Osteoblast (primary cell): ENCODE data around the gene TNP1. TPM values are rescaled to one million over a fixed set of nuclear protein-coding genes. Genes with fewer than 3 reads are reported as not detected.

Source experiments
- DNase-seq: peaks from one replicate; pipeline ENCODE4 v3.0.0; 2011; ENCODE audit warnings: low spot score, mixed read lengths; ENCODE audit not compliant: insufficient read length; ENCODE audit errors: missing footprints
- H2AFZ ChIP-seq: 2 replicates; pipeline ENCODE4 v1.6.0; 2011; ENCODE audit warnings: mild to moderate bottlenecking, low read length
- H3K27ac ChIP-seq: 2 replicates; pipeline ENCODE4 v1.5.1; 2011; ENCODE audit warnings: mild to moderate bottlenecking, low read depth, low read length, moderate library complexity
- H3K27me3 ChIP-seq: 2 replicates; pipeline ENCODE4 v1.6.0; 2012; ENCODE audit warnings: mild to moderate bottlenecking, control low read depth, inconsistent platforms, low read length, moderate library complexity; ENCODE audit not compliant: insufficient read depth
- H3K36me3 ChIP-seq: 2 replicates; pipeline ENCODE4 v1.5.1; 2011; ENCODE audit warnings: mild to moderate bottlenecking, low read length, control low read depth, moderate library complexity; ENCODE audit not compliant: insufficient read depth
- H3K4me1 ChIP-seq: 2 replicates; pipeline ENCODE4 v1.5.1; 2011; ENCODE audit warnings: mild to moderate bottlenecking, low read length, control low read depth, moderate library complexity; ENCODE audit not compliant: insufficient read depth
- H3K4me2 ChIP-seq: 2 replicates; pipeline ENCODE4 v1.6.0; 2011; ENCODE audit warnings: mild to moderate bottlenecking, low read length; ENCODE audit not compliant: insufficient read depth
- H3K4me3 ChIP-seq: fragments of 200-600 bp; sonication (generic); 3 replicates; pipeline ENCODE4 v1.5.1; 2012; ENCODE audit warnings: mild to moderate bottlenecking, low read length, inconsistent platforms; ENCODE audit not compliant: insufficient read depth
- H3K79me2 ChIP-seq: 2 replicates; pipeline ENCODE4 v1.6.0; 2012; ENCODE audit warnings: mild to moderate bottlenecking, low read length, control low read depth, inconsistent platforms; ENCODE audit not compliant: insufficient read depth
- H3K9me3 ChIP-seq: 2 replicates; pipeline ENCODE4 v1.5.1; 2011; ENCODE audit warnings: low read depth, low read length, control low read depth
- H4K20me1 ChIP-seq: 2 replicates; pipeline ENCODE4 v1.6.0; 2012; ENCODE audit warnings: mild to moderate bottlenecking, low read length, control low read depth; ENCODE audit not compliant: insufficient read depth
- CTCF ChIP-seq: IDR thresholded peaks from 2 replicates; pipeline ENCODE4 v1.5.1; 2011; ENCODE audit warnings: mild to moderate bottlenecking, low read depth, low read length, moderate library complexity; ENCODE audit errors: extremely low read depth
- total RNA-seq: library from RNA; depleted of rRNA; stranded (reverse); fragments of >200 nt; gene quantifications from 2 replicates; pipeline ENCODE4 v1.2.3, GENCODE V29; 2012

TNP1 gene
- total RNA-seq, 1 donor: not detected

GRCh38 chr2:216865658-216866057 lies 5.8 kb upstream of the TNP1 start:
- no peak overlapping the region for H2AFZ ChIP-seq
- no peaks in the 10 kb centered on the region for H4K20me1 ChIP-seq
- H3K79me2 ChIP-seq: no peaks in the 10 kb centered on the region
- no peak for DNase-seq
- H3K27me3 ChIP-seq: peaks cover 2% of the 10 kb centered on the region
- H3K4me2 ChIP-seq: no peak overlapping the region
- no peak overlapping the region for H3K27ac ChIP-seq
- no peaks in the 10 kb centered on the region for H3K4me1 ChIP-seq
- no peak for TF ChIP-seq CTCF
- no peaks in the 10 kb centered on the region for H3K9me3 ChIP-seq
- H3K36me3 ChIP-seq: no peaks in the 10 kb centered on the region
- no peak overlapping the region for H3K4me3 ChIP-seq

- H3K27me3 ChIP-seq: no peaks in the 10 kb centered on the region
- no peak for TF ChIP-seq CTCF
- no peaks in the 10 kb centered on the region for H3K79me2 ChIP-seq
- no peak for DNase-seq
- H3K4me3 ChIP-seq: no peak overlapping the region
- H2AFZ ChIP-seq: no peak overlapping the region
- H3K9me3 ChIP-seq: no peaks in the 10 kb centered on the region
- no peaks in the 10 kb centered on the region for H3K36me3 ChIP-seq
- no peak overlapping the region for H3K4me2 ChIP-seq
- H3K27ac ChIP-seq: no peak overlapping the region
- H3K4me1 ChIP-seq: peaks cover 2% of the 10 kb centered on the region
- no peaks in the 10 kb centered on the region for H4K20me1 ChIP-seq
Measured at GRCh38 chr2:216863946-216864345, 4.1 kb upstream of the TNP1 start.

- TF ChIP-seq CTCF: no peak
- Histone ChIP-seq H3K36me3 (no peaks in the 10 kb centered on the region), H3K4me3 (no peak overlapping the region), H2AFZ (no peak overlapping the region), H3K4me1 (peaks cover 2% of the 10 kb centered on the region), H3K9me3 (no peaks in the 10 kb centered on the region), H3K27me3 (no peaks in the 10 kb centered on the region), H3K27ac (no peak overlapping the region), H3K4me2 (no peak overlapping the region), H3K79me2 (no peaks in the 10 kb centered on the region), H4K20me1 (no peaks in the 10 kb centered on the region)
- no peak for DNase-seq
Measured at GRCh38 chr2:216862628-216863398, 2.9 kb upstream of the TNP1 start.

- Histone ChIP-seq H3K4me1 (peaks cover 8% of the 10 kb centered on the region), H3K79me2 (no peaks in the 10 kb centered on the region), H3K4me3 (no peak overlapping the region), H3K27me3 (no peaks in the 10 kb centered on the region), H3K4me2 (no peak overlapping the region), H3K27ac (no peak overlapping the region), H3K36me3 (no peaks in the 10 kb centered on the region), H2AFZ (no peak overlapping the region), H4K20me1 (no peaks in the 10 kb centered on the region), H3K9me3 (no peaks in the 10 kb centered on the region)
- no peak for DNase-seq
- TF ChIP-seq CTCF: no peak
Measured at GRCh38 chr2:216860426-216861137, 718 bp upstream of the TNP1 start.
